Mesenteric fat pad (tissue), 1 donor: ENCODE results near the gene TTPAL. TPM values are rescaled to one million over a fixed set of nuclear protein-coding genes. Genes with fewer than 3 reads are reported as not detected.

Experiments
- DNase-seq: peaks from one replicate; pipeline ENCODE4 v3.0.0-alpha.2; 2020; ENCODE audit warnings: low spot score
- total RNA-seq: library from RNA; stranded (reverse); fragmentation: NEBNext Ultra II Directional; extraction: Animal tissue kit (Norgen Biotek cat#: 25700); gene quantifications from one replicate; pipeline ENCODE4 v1.2.1, GENCODE V29; 2021
- donor health status: DM: yes; HTN: yes; CAD: no.

Gene TTPAL
- total RNA-seq, 1 donor from 2014 or later = 19.8 TPM

- no peak for DNase-seq
These were observed 56.7 kb downstream of the TTPAL start for GRCh38 chr20:44532259-44532980.

GRCh38 chr20:44532981-44533331 is 57.3 kb downstream of the TTPAL start:
- DNase-seq = no peak

- no peak for DNase-seq
These were observed 58.3 kb downstream of the TTPAL start for GRCh38 chr20:44533928-44534327.

GRCh38 chr20:44536175-44536574 is 60.5 kb downstream of the TTPAL start:
- DNase-seq = no peak

- no peak for DNase-seq
These were observed 62.3 kb downstream of the TTPAL start for GRCh38 chr20:44537993-44538392.

- no peak for DNase-seq
These were observed 65.2 kb downstream of the TTPAL start for GRCh38 chr20:44540834-44541233.

GRCh38 chr20:44541992-44542391 is 66.3 kb downstream of the TTPAL start:
- DNase-seq = no peak

GRCh38 chr20:44542890-44543289 is 67.2 kb downstream of the TTPAL start:
- DNase-seq = no peak

GRCh38 chr20:44543358-44543757 is 67.7 kb downstream of the TTPAL start:
- no peak for DNase-seq

Other genes with a start within 250 kb of the TTPAL start
- gene GDAP1L1, start 228.6 kb upstream of the TTPAL start, total RNA-seq = not detected
- 28.5 TPM for gene FITM2, start 164.7 kb upstream of the TTPAL start, total RNA-seq
- not detected for gene R3HDML, start 138.8 kb upstream of the TTPAL start, total RNA-seq
- gene HNF4A, start 120.2 kb upstream of the TTPAL start, total RNA-seq = 0.51 TPM
- gene SERINC3, start 46.2 kb downstream of the TTPAL start, total RNA-seq = 123 TPM
- gene PKIG, start 106.7 kb downstream of the TTPAL start, total RNA-seq = 50.1 TPM
- gene ADA, start 175.8 kb downstream of the TTPAL start, total RNA-seq = 12.2 TPM
- gene CCN5, start 239.5 kb downstream of the TTPAL start, total RNA-seq = 51.5 TPM